ENCODE results near the gene YWHAE. TPM values are rescaled to one million over a fixed set of nuclear protein-coding genes. Genes with fewer than 3 reads are reported as not detected.
"Not testable (repeated sequence)": the region's sequence is repeated elsewhere in the genome, so short reads cannot be mapped to it uniquely, and the experiment has no call there.

The YWHAE gene
- total and polyA plus RNA-seq, 10 donors: 104 to 645 (median 281) TPM

DNA sequence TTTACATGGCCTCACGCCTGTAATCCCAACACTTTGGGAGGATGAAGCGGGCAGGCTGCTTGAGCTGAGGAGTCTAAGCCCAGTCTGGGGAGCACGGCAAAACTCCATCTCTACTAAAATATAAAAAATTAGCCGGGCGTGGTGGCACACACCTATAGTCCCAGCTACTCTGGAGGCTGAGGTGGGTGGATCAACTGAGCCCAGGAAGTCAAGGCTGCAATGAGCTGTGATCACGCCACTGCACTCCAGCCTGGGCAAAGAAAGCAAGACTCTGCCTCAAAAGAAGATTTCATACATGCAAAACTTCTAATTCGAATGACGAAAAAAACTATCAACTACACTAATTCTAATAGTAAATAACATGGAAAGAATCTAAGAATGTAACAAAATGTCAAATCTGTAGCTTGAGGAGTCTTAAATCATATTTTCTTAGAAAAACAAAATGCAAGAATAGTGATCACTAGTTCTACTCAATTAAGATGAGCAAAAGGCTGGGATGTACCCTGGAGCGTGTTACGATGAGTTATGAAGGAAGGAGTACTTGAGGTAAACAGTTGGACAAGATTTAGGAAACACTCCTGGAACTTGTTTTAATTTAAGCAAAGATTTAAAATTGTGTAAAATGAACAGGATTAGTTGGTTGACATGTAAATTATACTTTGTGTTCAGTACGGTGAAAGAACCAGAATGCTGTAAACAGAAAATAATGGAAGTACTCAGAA is 20.7 kb downstream of the YWHAE start:
- WGBS, 5 donors: 73 to 82% (median 80%) methylated on average over 11 of the region's 11 CpGs
- H3K4me1 ChIP-seq: peaks cover 80 to 100% (median 100%) of the 10 kb centered on the region in 6 donors
- TF ChIP-seq CTCF (IDR thresholded peaks at IDR 0.05 in 8 of 11, conservative IDR thresholded peaks at IDR 0.05 in 3 of 11) (no peak), POLR2A (IDR thresholded peaks at IDR 0.05) (no peak), POLR2AphosphoS5 (IDR thresholded peaks at IDR 0.05) (no peak)
- intact Hi-C loops (cut with DNase I; ENCODE audit: low total_unique reads): no loop called here
- H3K36me3 ChIP-seq: peaks cover 0 to 33% (median 0%) of the 10 kb centered on the region in 6 donors
- DNase-seq: no peak
- H3K9me3 ChIP-seq: no peaks in the 10 kb centered on the region
- no peak overlapping the region for H3K4me3 ChIP-seq
- H3K27me3 ChIP-seq (replicated peaks in 1 of 7): no peaks in the 10 kb centered on the region
- H3K27ac ChIP-seq: peak overlapping the region in 3 of 8 donors; percentile 5 to 33 (median 20)

DNA sequence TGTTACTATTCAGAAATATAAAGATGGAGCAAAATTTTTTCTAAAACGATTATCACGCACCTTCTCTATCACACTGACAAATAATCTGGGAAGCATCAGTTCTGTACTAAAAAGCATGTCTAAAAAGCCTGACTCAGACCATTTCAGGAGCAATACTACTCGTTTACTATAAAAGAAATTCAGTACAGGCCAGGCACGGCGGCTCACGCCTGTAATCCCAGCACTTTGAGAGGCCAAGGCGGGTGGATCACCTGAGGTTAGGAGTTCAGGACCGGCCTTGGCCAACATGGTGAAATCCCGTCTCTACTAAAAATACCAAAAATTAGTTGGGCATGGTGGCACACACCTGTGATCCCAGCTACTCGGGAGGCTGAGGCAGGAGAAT is 21.6 kb downstream of the YWHAE start:
- H3K36me3 ChIP-seq: peaks cover 0 to 30% (median 2%) of the 10 kb centered on the region in 6 donors
- H3K4me1 ChIP-seq: peaks cover 85 to 100% (median 100%) of the 10 kb centered on the region in 6 donors
- DNase-seq; intact Hi-C loops (cut with DNase I; ENCODE audit: low total_unique reads); H3K4me3 ChIP-seq; H3K27me3 ChIP-seq (replicated peaks in 1 of 7); H3K27ac ChIP-seq; H3K9me3 ChIP-seq: not testable (repeated sequence)
- WGBS, 5 donors: 79 to 87% (median 84%) methylated on average over 10 of the region's 10 CpGs

GRCh38 chr17:1377334-1377733 is 22.7 kb downstream of the YWHAE start:
- H3K27ac ChIP-seq: peak overlapping the region in 3 of 8 donors; percentile 41 to 66 (median 57)
- WGBS, 5 donors: 43 to 68% (median 58%) methylated on average over 3 of the region's 3 CpGs
- no peaks in the 10 kb centered on the region for H3K9me3 ChIP-seq
- H3K36me3 ChIP-seq: peaks cover 0 to 34% (median 9%) of the 10 kb centered on the region in 6 donors
- H3K4me3 ChIP-seq: no peak overlapping the region
- TF ChIP-seq POLR2A (IDR thresholded peaks at IDR 0.05) (no peak), CTCF (IDR thresholded peaks at IDR 0.05 in 8 of 11, conservative IDR thresholded peaks at IDR 0.05 in 3 of 11) (no peak), POLR2AphosphoS5 (IDR thresholded peaks at IDR 0.05) (no peak)
- H3K27me3 ChIP-seq (replicated peaks in 1 of 7): no peaks in the 10 kb centered on the region
- H3K4me1 ChIP-seq: peaks cover 85 to 100% (median 99%) of the 10 kb centered on the region in 6 donors
- no peak for DNase-seq
- intact Hi-C loops (cut with DNase I; ENCODE audit: low total_unique reads): no loop called here

- Histone ChIP-seq H3K27me3 (replicated peaks in 1 of 7) (no peaks in the 10 kb centered on the region), H3K36me3 (peaks cover 0 to 38% (median 9%) of the 10 kb centered on the region in 6 donors), H3K4me1 (peaks cover 76 to 100% (median 99%) of the 10 kb centered on the region in 6 donors), H3K9me3 (no peaks in the 10 kb centered on the region), H3K27ac (peak overlapping the region in 5 of 8 donors; percentile 17 to 66 (median 41)), H3K4me3 (peak overlapping the region in 1 of 8 donors; percentile 4)
- no peak for DNase-seq
- WGBS, 5 donors: 33 to 52% (median 46%) methylated on average over 5 of the region's 5 CpGs
- TF ChIP-seq POLR2A (IDR thresholded peaks at IDR 0.05) (no peak), CTCF (IDR thresholded peaks at IDR 0.05 in 8 of 11, conservative IDR thresholded peaks at IDR 0.05 in 3 of 11) (no peak), POLR2AphosphoS5 (IDR thresholded peaks at IDR 0.05) (no peak)
- intact Hi-C loops (cut with DNase I; ENCODE audit: low total_unique reads): no loop called here
These were observed 24.0 kb downstream of the YWHAE start for GRCh38 chr17:1376061-1376460.

Data from spleen (tissue), 11 donors.